IMR-90 (cell line): ENCODE data around the gene RCAN2. TPM values are rescaled to one million over a fixed set of nuclear protein-coding genes. Genes with fewer than 3 reads are reported as not detected.

Experiments used
- ATAC-seq: fragments of 200-7000 bp; cut with Tn5 transposase; 2 replicates; pipeline ENCODE4 v1.9.1; 2020; ENCODE audit warnings: low read depth, mild to moderate bottlenecking, moderate library complexity
- BruUV-seq: library from RNA; stranded (reverse); fragments of 400-500 nt; replicated peaks from 2 replicates; lab custom pipeline; 2021; lab: Mats Ljungman, UMichigan
- CTCF ChIA-PET: fragments of 300-600 bp; formaldehyde crosslinking; extraction: SDS; loops from one replicate; lab custom pipeline; 2021; ENCODE audit warnings: antibody characterized with exemption; lab: Yijun Ruan, JAX
- POLR2A ChIA-PET: fragments of 300-600 bp; sonication (Branson Sonifier 250); formaldehyde crosslinking; loops from one replicate; lab custom pipeline; 2022; ENCODE audit warnings: antibody characterized with exemption; ENCODE audit not compliant: unreplicated experiment; lab: Charles Lee
- DNase-seq: peaks from one replicate; pipeline ENCODE4 v3.0.0; 2013
- H2AFZ ChIP-seq: replicated peaks from 2 replicates; pipeline ENCODE3; 2013; ENCODE audit warnings: low read length, mild to moderate bottlenecking; ENCODE audit not compliant: poor library complexity
- H2AK5ac ChIP-seq: 2 replicates; pipeline ENCODE4 v1.6.1; 2013; ENCODE audit warnings: low read depth, low read length, inconsistent platforms
- H2AK9ac ChIP-seq: replicated peaks from 2 replicates; pipeline ENCODE3; 2013; ENCODE audit warnings: mild to moderate bottlenecking, low read depth, low read length, moderate library complexity; ENCODE audit not compliant: poor library complexity
- H2BK120ac ChIP-seq: 2 replicates; pipeline ENCODE4 v1.6.1; 2013; ENCODE audit warnings: low read depth, low read length, inconsistent platforms
- H2BK15ac ChIP-seq: 3 replicates; pipeline ENCODE4 v1.6.1; 2013; ENCODE audit warnings: low read depth, low read length, inconsistent platforms
- H2BK20ac ChIP-seq: 2 replicates; pipeline ENCODE4 v1.6.1; 2013; ENCODE audit warnings: low read depth, mild to moderate bottlenecking, inconsistent platforms, low read length, moderate library complexity
- H2BK5ac ChIP-seq: 2 replicates; pipeline ENCODE4 v1.6.1; 2013; ENCODE audit warnings: mild to moderate bottlenecking, low read depth, low read length, inconsistent platforms; ENCODE audit not compliant: poor library complexity, severe bottlenecking
- H3K14ac ChIP-seq: replicated peaks from 2 replicates; pipeline ENCODE4 v1.6.1; 2013; ENCODE audit warnings: low read depth, low read length, inconsistent platforms
- H3K18ac ChIP-seq: 2 replicates; pipeline ENCODE4 v1.6.1; 2013; ENCODE audit warnings: low read depth, low read length, control low read depth
- H3K23ac ChIP-seq: 2 replicates; pipeline ENCODE4 v1.6.1; 2013; ENCODE audit warnings: low read depth, low read length, inconsistent platforms
- H3K27ac ChIP-seq: 2 replicates; pipeline ENCODE4 v1.5.1; 2013; ENCODE audit warnings: mild to moderate bottlenecking, control low read depth, low read length; ENCODE audit not compliant: insufficient read depth
- H3K27me3 ChIP-seq: 2 replicates; pipeline ENCODE4 v1.6.1; 2013; ENCODE audit warnings: low read length; ENCODE audit not compliant: control insufficient read depth, insufficient read depth
- H3K36me3 ChIP-seq: 2 replicates; pipeline ENCODE4 v1.6.1; 2013; ENCODE audit warnings: low read length, mixed read lengths; ENCODE audit not compliant: control insufficient read depth, insufficient read depth
- H3K4ac ChIP-seq: 2 replicates; pipeline ENCODE4 v1.6.1; 2013; ENCODE audit warnings: low read depth, low read length, inconsistent platforms
- H3K4me1 ChIP-seq: 2 replicates; pipeline ENCODE4 v1.6.1; 2013; ENCODE audit warnings: low read length, mixed read lengths; ENCODE audit not compliant: control insufficient read depth, insufficient read depth
- H3K4me2 ChIP-seq: 2 replicates; pipeline ENCODE4 v1.6.1; 2013; ENCODE audit warnings: low read depth, mild to moderate bottlenecking, control low read depth, low read length, moderate library complexity
- H3K4me3 ChIP-seq: 2 replicates; pipeline ENCODE4 v1.5.1; 2013; ENCODE audit warnings: low read depth, mild to moderate bottlenecking, control low read depth, low read length, moderate library complexity; ENCODE audit not compliant: insufficient read depth
- H3K56ac ChIP-seq: 2 replicates; pipeline ENCODE4 v1.6.1; 2013; ENCODE audit warnings: low read length, inconsistent platforms; ENCODE audit not compliant: insufficient read depth; ENCODE audit errors: extremely low read depth
- H3K79me1 ChIP-seq, 2 experiments: 2 replicates each; pipeline ENCODE4 v1.6.1; 2013; ENCODE audit warnings: low read length in 2 of 2, inconsistent platforms in 1 of 2, low read depth in 1 of 2
- H3K9ac ChIP-seq: 2 replicates; pipeline ENCODE4 v1.6.1; 2013; ENCODE audit warnings: low read depth, low read length, control low read depth
- H3K9me1 ChIP-seq: 2 replicates; pipeline ENCODE4 v1.6.1; 2013; ENCODE audit warnings: low read length, inconsistent platforms; ENCODE audit not compliant: insufficient read depth
- H3K9me3 ChIP-seq: 2 replicates; pipeline ENCODE4 v1.6.1; 2013; ENCODE audit warnings: low read length; ENCODE audit not compliant: control insufficient read depth, insufficient read depth
- H4K20me1 ChIP-seq: 2 replicates; pipeline ENCODE4 v1.6.1; 2013; ENCODE audit warnings: low read length, inconsistent platforms; ENCODE audit not compliant: insufficient read depth
- H4K5ac ChIP-seq: 2 replicates; pipeline ENCODE4 v1.6.1; 2013; ENCODE audit warnings: mild to moderate bottlenecking, low read depth, low read length, control low read depth
- H4K8ac ChIP-seq, 2 experiments: 2 replicates each; pipeline ENCODE4 v1.6.1; 2013; ENCODE audit warnings: low read depth in 2 of 2, low read length in 2 of 2, control low read depth in 1 of 2, inconsistent platforms in 1 of 2
- H4K91ac ChIP-seq: 2 replicates; pipeline ENCODE4 v1.6.1; 2013; ENCODE audit warnings: low read depth, low read length, inconsistent platforms; ENCODE audit not compliant: insufficient read depth
- CEBPB ChIP-seq: IDR thresholded peaks from 2 replicates; pipeline ENCODE4 v1.6.1; 2012; ENCODE audit warnings: low read depth, low read length, improper control_type of control experiment
- MAZ ChIP-seq: IDR thresholded peaks from 2 replicates; pipeline ENCODE4 v1.6.1; 2012; ENCODE audit warnings: low read depth, mild to moderate bottlenecking, low read length, improper control_type of control experiment, moderate library complexity, borderline replicate concordance
- MXI1 ChIP-seq: IDR thresholded peaks from 2 replicates; pipeline ENCODE4 v1.6.1; 2012; ENCODE audit warnings: low read depth, mild to moderate bottlenecking, low read length, moderate library complexity, borderline replicate concordance
- NFE2L2 ChIP-seq: fragments of 150-350 bp; IDR thresholded peaks from 2 replicates; pipeline ENCODE4 v1.6.1; 2016; ENCODE audit warnings: low read depth, mild to moderate bottlenecking, low read length
- POLR2A ChIP-seq: IDR thresholded peaks from 2 replicates; pipeline ENCODE4 v1.6.1; 2012; ENCODE audit warnings: mild to moderate bottlenecking, low read depth, low read length
- RAD21 ChIP-seq: IDR thresholded peaks from 2 replicates; pipeline ENCODE4 v1.6.1; 2012; ENCODE audit warnings: low read length, improper control_type of control experiment
- RCOR1 ChIP-seq: IDR thresholded peaks from 2 replicates; pipeline ENCODE4 v1.6.1; 2012; ENCODE audit warnings: mild to moderate bottlenecking, low read length, improper control_type of control experiment; ENCODE audit not compliant: insufficient replicate concordance
- RFX5 ChIP-seq: IDR thresholded peaks from 2 replicates; pipeline ENCODE4 v1.8.0; 2012; ENCODE audit warnings: low read depth, mild to moderate bottlenecking, low read length, moderate library complexity
- SMC3 ChIP-seq: fragments of 150-350 bp; IDR thresholded peaks from 2 replicates; pipeline ENCODE4 v1.6.1; 2016; ENCODE audit warnings: low read depth, mild to moderate bottlenecking, antibody characterized with exemption, low read length, moderate library complexity
- dilution Hi-C: fragments of 300-500 bp; cut with HindIII; formaldehyde crosslinking; loops from one replicate; pipeline ENCODE4 v1.14.3; 2018; ENCODE audit warnings: low sequenced_read_pairs; ENCODE audit not compliant: unreplicated experiment
- in situ Hi-C: fragments of 300-500 bp; cut with MboI; formaldehyde crosslinking; loops from 3 replicates; pipeline ENCODE4 v1.14.3; 2019; ENCODE audit warnings: low sequenced_read_pairs, inconsistent platforms, mixed read lengths
- intact Hi-C: fragments of 100-400 bp; cut with micrococcal nuclease; formaldehyde crosslinking; loops from 2 replicates; pipeline ENCODE4 v1.10.0; 2022
- polyA plus RNA-seq, 3 experiments: library from polyadenylated mRNA; depleted of rRNA; stranded (reverse); fragments of >200 nt; gene quantifications; 2 replicates each; pipeline ENCODE4 v1.2.3, GENCODE V29; 2012; ENCODE audit warnings: low replicate concordance in 1 of 3
- total RNA-seq: library from RNA; depleted of rRNA; stranded (reverse); fragments of >200 nt; gene quantifications from 2 replicates; pipeline ENCODE4 v1.2.3, GENCODE V29; 2012
- TF ChIP-seq, protein P1 (sequence below): fragments of 150-350 bp; IDR thresholded peaks from 2 replicates; pipeline ENCODE4 v1.6.1; 2016; ENCODE audit warnings: low read depth, mild to moderate bottlenecking, low read length, moderate library complexity, borderline replicate concordance

Gene RCAN2
- total and polyA plus RNA-seq, 2 of the 4 experiments (the other 2 are of a cell fraction) = 1.3 to 1.8 TPM

DNA sequence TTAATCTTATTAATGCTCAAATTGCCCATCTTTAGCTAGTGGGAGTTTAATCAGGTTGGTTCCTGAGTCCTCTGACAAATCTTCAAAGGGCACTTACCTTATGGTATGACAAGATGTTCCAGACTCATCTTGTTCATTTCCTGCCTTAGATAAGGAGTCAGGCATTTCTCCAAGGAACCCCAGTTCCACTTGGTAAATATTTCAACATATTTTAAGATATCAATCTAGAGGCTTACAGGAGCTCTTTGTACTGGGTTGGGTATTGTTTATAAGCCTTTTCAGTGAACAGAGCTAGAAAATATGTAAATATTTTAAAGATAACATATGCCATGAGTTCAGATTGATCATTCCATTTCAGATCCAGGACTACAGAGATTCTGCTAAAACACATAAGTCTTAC is 159.8 kb downstream of the RCAN2 start:
- BruUV-seq = no TSS peak
- H2AK5ac ChIP-seq = no peak overlapping the region
- H4K8ac ChIP-seq = no peak overlapping the region
- no peak overlapping the region for H2AFZ ChIP-seq
- no peak overlapping the region for H3K14ac ChIP-seq
- H3K27ac ChIP-seq = no peak overlapping the region
- H3K4me1 ChIP-seq = no peaks in the 10 kb centered on the region
- no peak overlapping the region for H3K18ac ChIP-seq
- H3K27me3 ChIP-seq = no peaks in the 10 kb centered on the region
- no peak overlapping the region for H2BK15ac ChIP-seq
- ChIA-PET POLR2A (no interaction called here), CTCF (no interaction called here)
- no peaks in the 10 kb centered on the region for H3K36me3 ChIP-seq
- no peak overlapping the region for H2AK9ac ChIP-seq
- ATAC-seq = no peak
- no peak overlapping the region for H3K9ac ChIP-seq
- in situ Hi-C loops = no loop called here
- H4K5ac ChIP-seq = no peak overlapping the region
- H2BK120ac ChIP-seq = no peak overlapping the region
- no peak overlapping the region for H4K91ac ChIP-seq
- no peak overlapping the region for H3K4me3 ChIP-seq
- H3K9me3 ChIP-seq = no peaks in the 10 kb centered on the region
- no peak overlapping the region for H3K23ac ChIP-seq
- H3K79me1 ChIP-seq = no peaks in the 10 kb centered on the region
- no peak overlapping the region for H2BK5ac ChIP-seq
- no peak overlapping the region for H3K56ac ChIP-seq
- dilution Hi-C loops = no loop called here
- no peaks in the 10 kb centered on the region for H4K20me1 ChIP-seq
- no peak for DNase-seq
- no peak overlapping the region for H3K4me2 ChIP-seq
- TF ChIP-seq CEBPB (no peak), RAD21 (no peak), MXI1 (no peak), SMC3 (no peak), MAZ (no peak), NFE2L2 (no peak), POLR2A (no peak), RCOR1 (no peak), RFX5 (no peak)
- TF ChIP-seq, protein P1, sequence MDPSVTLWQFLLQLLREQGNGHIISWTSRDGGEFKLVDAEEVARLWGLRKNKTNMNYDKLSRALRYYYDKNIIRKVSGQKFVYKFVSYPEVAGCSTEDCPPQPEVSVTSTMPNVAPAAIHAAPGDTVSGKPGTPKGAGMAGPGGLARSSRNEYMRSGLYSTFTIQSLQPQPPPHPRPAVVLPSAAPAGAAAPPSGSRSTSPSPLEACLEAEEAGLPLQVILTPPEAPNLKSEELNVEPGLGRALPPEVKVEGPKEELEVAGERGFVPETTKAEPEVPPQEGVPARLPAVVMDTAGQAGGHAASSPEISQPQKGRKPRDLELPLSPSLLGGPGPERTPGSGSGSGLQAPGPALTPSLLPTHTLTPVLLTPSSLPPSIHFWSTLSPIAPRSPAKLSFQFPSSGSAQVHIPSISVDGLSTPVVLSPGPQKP = no peak
- no peaks in the 10 kb centered on the region for H3K9me1 ChIP-seq
- no peak overlapping the region for H3K4ac ChIP-seq
- no peak overlapping the region for H2BK20ac ChIP-seq
- intact Hi-C loops = no loop called here
